B cell (primary cell): ENCODE results near the gene MIGA1.

Experiments
- EZH2 ChIP-seq: IDR thresholded peaks from 2 replicates; pipeline ENCODE4 v1.6.1; 2012; ENCODE audit warnings: borderline replicate concordance, low read depth, mild to moderate bottlenecking, moderate library complexity, low read length; ENCODE audit not compliant: insufficient read depth, poor library complexity, severe bottlenecking
- TF ChIP-seq, protein P1 (sequence below): fragments of 200-600 bp; IDR thresholded peaks from one replicate; pipeline ENCODE4 v1.8.0; 2022; ENCODE audit warnings: antibody characterized with exemption, mild to moderate bottlenecking

DNA sequence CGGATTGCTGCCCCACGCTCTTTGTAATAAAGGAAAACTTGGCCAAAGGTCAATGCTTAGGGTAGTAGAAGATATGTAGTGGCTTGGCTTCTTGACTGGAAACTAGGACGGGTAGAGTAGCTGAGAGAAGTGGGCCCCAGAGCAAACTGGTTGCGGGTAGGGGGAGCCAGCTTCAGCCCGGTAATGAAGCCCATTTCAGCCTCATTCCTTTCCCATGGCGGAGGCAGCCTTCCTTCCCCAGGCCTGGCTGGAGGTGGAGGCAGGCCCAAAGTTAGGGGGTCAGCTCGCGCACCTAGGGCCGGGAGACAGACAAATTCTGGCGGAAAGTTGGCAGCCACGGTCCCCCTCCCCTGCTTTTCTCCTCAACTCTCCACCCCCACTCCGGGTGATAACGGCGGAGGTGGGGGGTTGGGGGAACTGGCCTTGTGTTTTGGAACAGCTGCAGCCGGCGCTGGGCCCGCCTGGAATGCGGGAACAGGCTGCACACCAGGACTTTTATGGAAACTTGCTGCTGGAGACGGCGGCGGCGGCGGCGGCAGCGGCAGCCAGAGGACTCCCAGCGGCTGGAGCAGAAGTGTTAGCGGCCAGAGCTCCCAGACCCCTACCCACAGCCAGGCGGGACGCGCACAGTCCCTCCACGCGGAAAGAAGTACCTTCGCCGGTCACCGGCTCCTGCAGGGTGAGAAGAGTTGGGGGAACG lies 108.8 kb downstream of the MIGA1 start, which contains the start of gene NEXN:
- TF ChIP-seq, protein P1, sequence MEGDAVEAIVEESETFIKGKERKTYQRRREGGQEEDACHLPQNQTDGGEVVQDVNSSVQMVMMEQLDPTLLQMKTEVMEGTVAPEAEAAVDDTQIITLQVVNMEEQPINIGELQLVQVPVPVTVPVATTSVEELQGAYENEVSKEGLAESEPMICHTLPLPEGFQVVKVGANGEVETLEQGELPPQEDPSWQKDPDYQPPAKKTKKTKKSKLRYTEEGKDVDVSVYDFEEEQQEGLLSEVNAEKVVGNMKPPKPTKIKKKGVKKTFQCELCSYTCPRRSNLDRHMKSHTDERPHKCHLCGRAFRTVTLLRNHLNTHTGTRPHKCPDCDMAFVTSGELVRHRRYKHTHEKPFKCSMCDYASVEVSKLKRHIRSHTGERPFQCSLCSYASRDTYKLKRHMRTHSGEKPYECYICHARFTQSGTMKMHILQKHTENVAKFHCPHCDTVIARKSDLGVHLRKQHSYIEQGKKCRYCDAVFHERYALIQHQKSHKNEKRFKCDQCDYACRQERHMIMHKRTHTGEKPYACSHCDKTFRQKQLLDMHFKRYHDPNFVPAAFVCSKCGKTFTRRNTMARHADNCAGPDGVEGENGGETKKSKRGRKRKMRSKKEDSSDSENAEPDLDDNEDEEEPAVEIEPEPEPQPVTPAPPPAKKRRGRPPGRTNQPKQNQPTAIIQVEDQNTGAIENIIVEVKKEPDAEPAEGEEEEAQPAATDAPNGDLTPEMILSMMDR: no peak
- TF ChIP-seq EZH2: no peak
